Measurements from ENCODE around the gene NFATC2.

- TF ChIP-seq, protein P1, sequence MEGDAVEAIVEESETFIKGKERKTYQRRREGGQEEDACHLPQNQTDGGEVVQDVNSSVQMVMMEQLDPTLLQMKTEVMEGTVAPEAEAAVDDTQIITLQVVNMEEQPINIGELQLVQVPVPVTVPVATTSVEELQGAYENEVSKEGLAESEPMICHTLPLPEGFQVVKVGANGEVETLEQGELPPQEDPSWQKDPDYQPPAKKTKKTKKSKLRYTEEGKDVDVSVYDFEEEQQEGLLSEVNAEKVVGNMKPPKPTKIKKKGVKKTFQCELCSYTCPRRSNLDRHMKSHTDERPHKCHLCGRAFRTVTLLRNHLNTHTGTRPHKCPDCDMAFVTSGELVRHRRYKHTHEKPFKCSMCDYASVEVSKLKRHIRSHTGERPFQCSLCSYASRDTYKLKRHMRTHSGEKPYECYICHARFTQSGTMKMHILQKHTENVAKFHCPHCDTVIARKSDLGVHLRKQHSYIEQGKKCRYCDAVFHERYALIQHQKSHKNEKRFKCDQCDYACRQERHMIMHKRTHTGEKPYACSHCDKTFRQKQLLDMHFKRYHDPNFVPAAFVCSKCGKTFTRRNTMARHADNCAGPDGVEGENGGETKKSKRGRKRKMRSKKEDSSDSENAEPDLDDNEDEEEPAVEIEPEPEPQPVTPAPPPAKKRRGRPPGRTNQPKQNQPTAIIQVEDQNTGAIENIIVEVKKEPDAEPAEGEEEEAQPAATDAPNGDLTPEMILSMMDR (IDR thresholded peaks at IDR 0.05), result no peak
- TF ChIP-seq POLR2A (IDR thresholded peaks at IDR 0.05), result no peak
Observed at GRCh38 chr20:51510936-51511605, 31.4 kb downstream of the NFATC2 start.

All from uterus (tissue), 2 donors.